ENCODE results near the gene CDH23.

The CDH23 gene

DNA sequence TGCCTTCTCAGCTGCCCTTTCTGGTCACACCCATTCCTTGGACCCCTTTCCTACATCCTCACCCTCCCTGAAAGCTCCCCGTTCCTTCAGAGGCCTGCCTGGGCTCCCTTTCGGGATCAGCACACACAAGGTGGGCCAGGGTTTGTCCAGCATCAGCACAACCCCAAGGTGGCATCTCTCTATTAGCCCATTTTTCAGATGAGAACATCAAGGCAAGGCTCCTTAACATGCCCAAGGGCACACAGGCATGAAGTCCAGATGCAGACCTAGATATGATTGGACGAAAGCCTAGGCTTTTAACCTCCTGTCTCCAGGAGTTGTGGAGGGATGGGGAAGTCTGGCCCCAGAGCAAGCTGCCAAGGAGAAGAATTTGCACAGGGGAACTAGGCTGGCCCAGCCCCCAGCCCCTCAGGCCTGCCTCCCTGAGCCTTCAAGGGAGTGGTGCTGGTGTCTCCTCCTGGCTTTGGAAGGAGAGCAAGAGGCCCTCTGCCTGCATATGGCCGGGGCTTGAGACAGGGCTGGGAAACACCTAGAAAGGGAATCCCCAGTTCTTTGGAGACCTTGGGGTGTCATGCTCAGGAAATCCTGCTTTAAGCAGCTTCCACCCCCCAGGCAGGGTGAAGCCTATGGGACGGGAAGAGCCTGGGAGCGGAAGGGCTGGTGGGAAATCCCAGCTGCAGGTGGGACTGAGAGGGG, 385.6 kb downstream of the CDH23 start:
- 0 out of 2 replicates have a peak, but pooled peaks cover 4% of the 10 kb centered on the region for H3K27me3 ChIP-seq (ENCODE audit: insufficient read depth, low read length)
- no peak overlapping the region for H3K27ac ChIP-seq (ENCODE audit: low read length)
- no peaks in the 10 kb centered on the region for H3K36me3 ChIP-seq (ENCODE audit: insufficient read depth, low read depth, low read length)
- 0 out of 2 replicates have a peak, but pooled peaks cover 5% of the 10 kb centered on the region for H3K4me1 ChIP-seq (ENCODE audit: insufficient read depth, low read length)
- no peaks in the 10 kb centered on the region for H3K9me3 ChIP-seq (ENCODE audit: insufficient read depth, low read depth, low read length)
- no peak overlapping the region for H3K4me3 ChIP-seq (ENCODE audit: low read length)
- H3K9ac ChIP-seq (ENCODE audit: low read depth, low read length): no peak overlapping the region

DNA sequence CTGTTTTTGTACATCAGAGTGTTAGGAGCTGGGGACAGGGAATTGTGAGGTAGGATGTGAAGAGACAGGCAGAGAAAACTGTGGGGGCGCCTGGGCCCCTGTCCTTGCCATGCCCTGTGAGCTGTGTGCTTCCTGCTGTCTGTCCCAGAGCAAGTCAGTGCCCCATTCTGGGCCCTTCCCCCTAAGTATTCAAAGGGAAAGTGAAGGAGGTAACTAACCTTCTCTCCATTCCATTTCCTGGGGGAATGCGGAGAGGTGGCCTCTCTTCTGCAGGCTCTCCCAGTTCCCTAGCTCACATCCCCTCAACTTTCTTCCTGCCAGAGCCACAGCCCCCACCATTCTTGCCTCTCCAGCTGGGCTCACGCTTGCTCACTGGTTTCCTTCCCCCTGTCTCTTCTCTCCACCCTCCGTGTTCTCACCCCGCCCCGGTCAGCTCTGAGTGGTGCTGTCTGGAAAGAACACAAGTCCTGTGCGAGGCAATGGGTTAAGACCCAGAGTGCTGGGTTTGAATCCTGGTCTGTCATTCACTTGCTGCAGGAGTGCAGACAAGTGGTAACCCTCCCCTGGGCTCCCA, 386.3 kb downstream of the CDH23 start:
- Histone ChIP-seq H3K27me3 (ENCODE audit: insufficient read depth, low read length) (0 out of 2 replicates have a peak, but pooled peaks cover 4% of the 10 kb centered on the region), H3K27ac (ENCODE audit: low read length) (no peak overlapping the region), H3K36me3 (ENCODE audit: insufficient read depth, low read depth, low read length) (no peaks in the 10 kb centered on the region), H3K4me1 (ENCODE audit: insufficient read depth, low read length) (0 out of 2 replicates have a peak, but pooled peaks cover 5% of the 10 kb centered on the region), H3K9ac (ENCODE audit: low read depth, low read length) (no peak overlapping the region), H3K4me3 (ENCODE audit: low read length) (no peak overlapping the region), H3K9me3 (ENCODE audit: insufficient read depth, low read depth, low read length) (no peaks in the 10 kb centered on the region)

DNA sequence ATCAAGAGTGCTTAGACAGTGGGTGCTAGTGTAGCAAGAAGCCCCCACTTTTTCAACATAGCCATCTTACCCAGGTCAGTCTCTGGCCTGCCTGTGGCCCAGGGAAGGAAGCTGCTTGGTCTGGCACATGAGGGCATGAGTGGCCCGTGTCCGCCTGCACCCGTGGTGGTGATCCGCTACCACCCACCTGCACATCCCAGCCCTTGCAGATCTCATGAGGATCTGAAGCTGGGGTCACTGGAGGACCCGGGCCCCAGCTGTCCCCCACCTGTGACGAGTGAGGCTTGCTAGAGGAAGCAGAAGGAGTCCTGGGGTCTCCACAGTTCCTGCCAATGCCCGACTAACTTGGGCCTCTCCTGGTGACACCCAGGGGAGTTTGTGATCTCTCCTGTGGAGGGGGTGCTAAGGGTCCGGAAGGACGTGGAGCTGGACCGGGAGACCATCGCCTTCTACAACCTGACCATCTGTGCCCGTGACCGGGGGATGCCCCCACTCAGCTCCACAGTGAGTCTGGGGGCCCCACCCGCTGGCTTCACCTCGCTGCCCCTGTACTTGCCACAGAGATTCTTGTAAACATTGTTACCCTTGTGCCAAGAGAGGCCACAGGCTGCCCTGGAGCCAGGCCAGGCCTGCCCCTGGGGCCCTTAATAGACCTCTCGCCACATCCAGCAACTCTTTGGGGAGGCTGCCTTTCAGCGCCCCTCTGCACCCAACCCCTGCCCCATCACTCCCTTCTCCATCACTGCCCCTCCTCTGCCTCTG, 387.4 kb downstream of the CDH23 start:
- Histone ChIP-seq H3K36me3 (ENCODE audit: insufficient read depth, low read depth, low read length) (no peaks in the 10 kb centered on the region), H3K4me1 (ENCODE audit: insufficient read depth, low read length) (0 out of 2 replicates have a peak, but pooled peaks cover 5% of the 10 kb centered on the region), H3K9ac (ENCODE audit: low read depth, low read length) (no peak overlapping the region), H3K9me3 (ENCODE audit: insufficient read depth, low read depth, low read length) (no peaks in the 10 kb centered on the region), H3K27me3 (ENCODE audit: insufficient read depth, low read length) (0 out of 2 replicates have a peak, but pooled peaks cover 4% of the 10 kb centered on the region), H3K4me3 (ENCODE audit: low read length) (no peak overlapping the region), H3K27ac (ENCODE audit: low read length) (no peak overlapping the region)

DNA sequence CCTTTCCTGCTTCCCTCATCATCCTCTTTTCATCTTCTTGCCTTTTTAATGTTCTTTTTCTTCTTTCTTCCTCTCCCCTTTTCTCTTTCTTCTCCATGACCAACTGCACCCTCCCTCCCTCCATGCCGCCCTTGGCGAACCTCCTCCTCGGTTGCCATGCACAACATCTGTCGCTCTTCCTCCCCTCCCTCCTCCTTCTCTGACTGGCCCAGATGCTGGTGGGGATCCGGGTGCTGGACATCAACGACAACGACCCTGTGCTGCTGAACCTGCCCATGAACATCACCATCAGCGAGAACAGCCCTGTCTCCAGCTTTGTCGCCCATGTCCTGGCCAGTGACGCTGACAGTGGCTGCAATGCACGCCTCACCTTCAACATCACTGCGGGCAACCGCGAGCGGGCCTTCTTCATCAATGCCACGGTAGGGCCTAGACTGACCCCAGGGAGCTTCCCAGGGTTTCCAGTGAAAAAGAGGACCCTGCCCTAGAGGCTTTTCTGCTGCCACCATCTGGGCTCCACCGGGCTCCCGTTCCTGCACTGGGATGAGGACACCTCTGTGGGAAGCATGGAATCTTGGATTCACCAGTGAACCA, 388.1 kb downstream of the CDH23 start:
- Histone ChIP-seq H3K4me3 (ENCODE audit: low read length) (no peak overlapping the region), H3K4me1 (ENCODE audit: insufficient read depth, low read length) (0 out of 2 replicates have a peak, but pooled peaks cover 5% of the 10 kb centered on the region), H3K27ac (ENCODE audit: low read length) (no peak overlapping the region), H3K9ac (ENCODE audit: low read depth, low read length) (no peak overlapping the region), H3K9me3 (ENCODE audit: insufficient read depth, low read depth, low read length) (no peaks in the 10 kb centered on the region), H3K27me3 (ENCODE audit: insufficient read depth, low read length) (0 out of 2 replicates have a peak, but pooled peaks cover 4% of the 10 kb centered on the region), H3K36me3 (ENCODE audit: insufficient read depth, low read depth, low read length) (no peaks in the 10 kb centered on the region)

DNA sequence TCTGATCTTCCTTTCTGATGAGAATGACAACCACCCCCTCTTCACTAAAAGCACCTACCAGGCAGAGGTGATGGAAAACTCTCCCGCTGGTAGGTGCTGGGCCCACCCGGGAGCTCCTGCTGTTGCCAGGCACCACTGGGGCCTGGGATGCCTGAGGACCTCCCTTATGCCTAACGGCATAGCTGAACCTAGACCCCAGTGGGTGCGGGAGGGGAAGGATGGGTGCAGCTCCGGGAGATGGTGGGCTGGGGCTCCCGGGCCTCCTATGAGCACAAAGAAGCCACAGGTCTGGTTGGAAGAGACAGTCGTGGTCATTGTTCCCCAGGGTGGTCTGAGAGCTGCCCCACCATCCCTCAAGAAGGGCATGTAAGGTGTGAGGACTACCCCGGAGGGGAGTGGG, 392.2 kb downstream of the CDH23 start:
- H3K4me3 ChIP-seq (ENCODE audit: low read length): no peak overlapping the region
- H3K27me3 ChIP-seq (ENCODE audit: insufficient read depth, low read length): peaks cover 4% of the 10 kb centered on the region; the same call in 1 of the 2 replicates

DNA sequence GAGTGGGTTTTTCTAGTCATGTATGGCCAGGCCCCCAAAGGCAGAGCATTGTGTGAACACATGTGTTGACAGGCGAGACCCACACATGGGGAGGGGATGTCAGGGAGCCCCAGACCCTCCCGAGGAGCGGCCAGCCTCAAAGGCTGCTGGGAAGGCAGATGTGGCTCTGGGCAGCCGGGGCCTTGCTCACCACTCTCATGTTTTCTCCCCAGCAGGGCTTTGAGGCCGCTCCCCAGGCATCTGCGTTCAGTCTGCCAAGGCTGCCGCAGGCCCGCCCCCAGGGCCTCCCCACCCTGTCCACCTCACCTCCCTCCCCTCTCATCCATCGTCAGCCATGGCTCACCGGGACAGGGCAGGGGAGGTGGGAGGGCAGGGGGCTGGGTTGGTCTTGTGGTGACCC, 393.2 kb downstream of the CDH23 start:
- Histone ChIP-seq H3K36me3 (ENCODE audit: insufficient read depth, low read depth, low read length) (no peaks in the 10 kb centered on the region), H3K27me3 (ENCODE audit: insufficient read depth, low read length) (peaks cover 4% of the 10 kb centered on the region; the same call in 1 of the 2 replicates), H3K9ac (ENCODE audit: low read depth, low read length) (no peak overlapping the region), H3K9me3 (ENCODE audit: insufficient read depth, low read depth, low read length) (no peaks in the 10 kb centered on the region), H3K27ac (ENCODE audit: low read length) (no peak overlapping the region), H3K4me1 (ENCODE audit: insufficient read depth, low read length) (no peaks in the 10 kb centered on the region), H3K4me3 (ENCODE audit: low read length) (no peak overlapping the region)

More for the DNA sequence above, 392.2 kb downstream of the CDH23 start:
- H3K9ac ChIP-seq (ENCODE audit: low read depth, low read length): no peak overlapping the region
- H3K9me3 ChIP-seq (ENCODE audit: insufficient read depth, low read depth, low read length): no peaks in the 10 kb centered on the region
- no peaks in the 10 kb centered on the region for H3K4me1 ChIP-seq (ENCODE audit: insufficient read depth, low read length)
- H3K27ac ChIP-seq (ENCODE audit: low read length): no peak overlapping the region
- H3K36me3 ChIP-seq (ENCODE audit: insufficient read depth, low read depth, low read length): no peaks in the 10 kb centered on the region

DNA sequence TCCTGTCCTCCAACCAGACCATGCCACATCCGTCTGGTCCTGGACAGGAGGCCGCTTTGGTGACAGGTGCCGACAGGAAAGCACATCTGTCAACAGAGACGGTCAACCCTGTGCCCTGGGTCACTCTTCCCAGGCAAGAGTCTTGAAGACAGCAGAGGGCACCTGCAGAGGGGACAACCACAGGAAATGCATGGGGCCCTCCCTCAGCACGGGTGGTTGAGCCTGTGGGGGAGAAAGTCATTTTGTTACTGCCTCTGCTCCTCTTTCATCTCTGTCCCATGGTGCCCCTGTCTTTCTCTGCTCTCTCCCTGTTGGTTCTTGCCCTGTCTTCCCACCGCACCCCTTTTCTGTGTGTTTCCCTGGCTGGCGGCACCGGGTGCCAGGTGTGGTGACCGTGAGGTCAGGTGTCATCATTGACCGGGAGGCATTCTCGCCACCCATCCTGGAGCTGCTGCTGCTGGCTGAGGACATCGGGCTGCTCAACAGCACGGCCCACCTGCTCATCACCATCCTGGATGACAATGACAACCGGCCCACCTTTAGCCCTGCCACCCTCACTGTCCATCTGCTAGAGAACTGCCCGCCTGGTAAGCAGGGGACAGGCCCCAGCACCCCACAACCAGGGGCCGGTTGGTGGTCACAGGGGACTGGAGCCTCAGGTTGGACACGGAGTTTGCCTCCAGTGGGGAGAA, 394.2 kb downstream of the CDH23 start:
- Histone ChIP-seq H3K4me1 (ENCODE audit: insufficient read depth, low read length) (no peaks in the 10 kb centered on the region), H3K4me3 (ENCODE audit: low read length) (no peak overlapping the region), H3K36me3 (ENCODE audit: insufficient read depth, low read depth, low read length) (no peaks in the 10 kb centered on the region), H3K27me3 (ENCODE audit: insufficient read depth, low read length) (peaks cover 2% of the 10 kb centered on the region; the same call in 1 of the 2 replicates), H3K9me3 (ENCODE audit: insufficient read depth, low read depth, low read length) (no peaks in the 10 kb centered on the region), H3K27ac (ENCODE audit: low read length) (no peak overlapping the region), H3K9ac (ENCODE audit: low read depth, low read length) (no peak overlapping the region)

DNA sequence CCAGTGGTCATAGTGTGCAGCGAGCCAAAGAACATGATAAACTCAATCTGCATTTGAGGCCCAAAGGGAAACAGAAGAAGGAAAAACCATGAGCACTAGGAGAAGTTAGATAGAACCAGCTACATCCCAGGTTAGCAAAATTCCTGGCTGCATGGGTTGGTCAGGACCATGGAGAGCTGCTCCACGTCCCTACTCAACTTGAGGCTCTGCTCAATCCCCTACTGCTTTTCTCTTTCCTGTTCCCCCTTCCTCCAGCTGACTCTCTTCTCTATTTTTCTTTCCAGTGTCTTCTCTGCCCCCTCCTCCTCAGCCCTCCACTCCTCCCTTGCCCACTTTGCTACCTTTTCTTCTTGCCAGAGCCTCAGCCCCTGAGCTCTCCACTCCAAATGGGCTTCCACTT, 398.5 kb downstream of the CDH23 start:
- Histone ChIP-seq H3K9me3 (ENCODE audit: insufficient read depth, low read depth, low read length) (no peaks in the 10 kb centered on the region), H3K27me3 (ENCODE audit: insufficient read depth, low read length) (no peaks in the 10 kb centered on the region; the same call in 1 of the 2 replicates), H3K4me1 (ENCODE audit: insufficient read depth, low read length) (no peaks in the 10 kb centered on the region), H3K4me3 (ENCODE audit: low read length) (no peak overlapping the region), H3K9ac (ENCODE audit: low read depth, low read length) (no peak overlapping the region), H3K36me3 (ENCODE audit: insufficient read depth, low read depth, low read length) (no peaks in the 10 kb centered on the region), H3K27ac (ENCODE audit: low read length) (no peak overlapping the region)

DNA sequence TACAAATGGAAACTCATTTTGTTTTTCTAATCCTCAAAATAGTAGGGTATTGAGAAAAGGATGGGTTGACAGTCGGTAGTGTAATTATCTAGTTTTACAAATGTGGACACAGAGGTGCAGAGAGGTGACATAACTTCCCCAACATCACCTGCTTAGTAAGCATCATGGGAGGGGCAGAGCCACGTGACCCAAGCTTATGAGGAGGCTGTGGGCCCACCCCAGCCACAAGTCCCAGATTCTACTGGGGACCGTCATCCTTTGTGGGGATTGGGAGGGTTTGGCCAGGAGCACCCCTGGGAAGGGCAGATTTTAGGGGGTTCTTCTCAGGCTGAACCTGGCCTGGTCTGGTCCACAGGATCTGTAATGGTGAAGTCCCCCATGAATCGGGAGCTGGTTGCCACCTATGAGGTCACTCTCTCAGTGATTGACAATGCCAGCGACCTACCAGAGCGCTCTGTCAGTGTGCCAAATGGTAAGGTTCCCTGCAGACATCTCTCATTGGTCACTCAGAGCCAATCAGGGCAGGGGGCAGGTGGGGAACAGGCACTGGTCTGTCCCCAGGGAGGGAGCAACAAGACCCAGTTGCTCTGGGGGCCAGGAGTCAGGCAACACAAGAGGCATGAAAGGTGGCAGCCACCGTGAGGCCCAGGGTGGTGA, 400.2 kb downstream of the CDH23 start:
- Histone ChIP-seq H3K9ac (ENCODE audit: low read depth, low read length) (no peak overlapping the region), H3K27me3 (ENCODE audit: insufficient read depth, low read length) (no peaks in the 10 kb centered on the region; the same call in 1 of the 2 replicates), H3K27ac (ENCODE audit: low read length) (no peak overlapping the region), H3K9me3 (ENCODE audit: insufficient read depth, low read depth, low read length) (no peaks in the 10 kb centered on the region), H3K4me1 (ENCODE audit: insufficient read depth, low read length) (no peaks in the 10 kb centered on the region), H3K4me3 (ENCODE audit: low read length) (no peak overlapping the region), H3K36me3 (ENCODE audit: insufficient read depth, low read depth, low read length) (no peaks in the 10 kb centered on the region)

DNA sequence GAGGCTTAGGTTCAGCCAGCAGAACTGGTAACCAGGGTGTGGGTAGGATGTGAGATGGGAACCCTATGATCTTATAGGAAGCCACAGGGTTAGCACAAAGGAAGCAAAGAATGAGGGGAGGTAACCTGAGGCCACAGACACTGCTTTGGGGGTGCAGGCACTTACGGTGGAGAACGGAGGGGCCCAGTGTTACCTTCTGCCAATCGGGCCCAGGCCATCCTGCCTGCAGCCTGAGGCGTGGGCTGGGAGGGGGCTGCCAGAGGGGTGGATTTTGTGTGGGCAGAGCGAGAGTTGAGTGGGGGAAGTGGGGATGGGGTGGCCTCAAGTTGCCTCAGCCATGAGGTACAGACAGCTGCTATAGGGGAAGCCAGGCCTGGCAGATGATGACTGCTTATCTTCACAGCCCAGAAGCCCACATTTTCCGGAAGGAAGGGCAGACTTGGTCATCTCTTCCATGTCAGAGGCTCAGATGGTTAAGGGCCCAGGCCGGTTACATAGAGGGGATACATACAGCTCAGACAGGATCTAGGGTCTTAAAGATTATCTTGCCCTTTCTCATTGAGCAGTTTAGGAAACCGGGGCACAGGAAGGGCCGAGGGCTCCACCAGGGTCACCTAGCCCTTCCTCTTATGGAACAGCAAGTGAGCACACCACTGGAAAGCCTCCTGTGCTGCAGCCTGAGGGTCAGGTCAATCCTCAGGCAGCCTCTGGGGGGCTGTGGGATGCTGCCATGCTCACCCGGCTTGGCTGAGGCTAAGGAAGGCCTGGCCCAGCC, 401.0 kb downstream of the CDH23 start:
- no peak overlapping the region for H3K27ac ChIP-seq (ENCODE audit: low read length)
- no peaks in the 10 kb centered on the region; the same call in 1 of the 2 replicates for H3K27me3 ChIP-seq (ENCODE audit: insufficient read depth, low read length)
- no peaks in the 10 kb centered on the region for H3K36me3 ChIP-seq (ENCODE audit: insufficient read depth, low read depth, low read length)
- H3K4me3 ChIP-seq (ENCODE audit: low read length): no peak overlapping the region
- H3K9ac ChIP-seq (ENCODE audit: low read depth, low read length): no peak overlapping the region
- no peaks in the 10 kb centered on the region for H3K4me1 ChIP-seq (ENCODE audit: insufficient read depth, low read length)
- no peaks in the 10 kb centered on the region for H3K9me3 ChIP-seq (ENCODE audit: insufficient read depth, low read depth, low read length)

All from iPS-20b (cell line).